ENCODE data around the gene FAIM. TPM values are rescaled to one million over a fixed set of nuclear protein-coding genes. Genes with fewer than 3 reads are reported as not detected.

FAIM gene
- total RNA-seq, 1 donor from 2014 or later: 11.5 TPM

DNA sequence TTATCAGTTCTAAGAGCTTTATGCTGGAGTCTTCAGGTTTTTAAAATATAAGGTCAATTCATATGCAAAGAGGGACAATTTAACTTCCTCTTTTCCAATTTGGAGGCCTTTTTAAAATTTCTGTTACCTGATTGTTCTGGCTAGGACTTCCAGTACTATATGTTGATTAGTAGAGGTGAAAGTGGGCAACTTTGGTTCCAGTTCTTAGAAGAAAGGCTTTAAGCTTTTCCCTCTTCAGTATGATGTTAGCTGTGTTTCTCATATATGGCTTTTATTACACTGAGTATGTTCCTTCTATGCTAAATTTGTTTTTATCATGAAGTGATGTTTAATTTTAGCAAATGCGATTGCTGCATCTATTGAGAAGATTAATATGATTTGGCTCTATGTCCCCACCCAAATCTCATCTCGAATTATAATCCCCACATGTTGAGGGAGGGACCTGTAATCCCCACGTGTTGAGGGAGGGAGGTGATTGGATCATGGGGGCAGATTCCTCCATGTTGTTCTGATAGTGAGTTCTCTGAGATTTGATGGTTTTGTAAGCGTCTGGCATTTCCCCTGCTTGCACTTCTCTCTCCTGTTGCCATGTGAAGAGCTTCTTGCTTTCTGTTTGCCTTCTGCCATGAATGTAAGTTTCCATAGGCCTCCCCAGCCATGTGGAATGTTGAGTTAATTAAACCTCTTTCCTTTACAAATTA, 33.8 kb downstream of the FAIM start:
- intact Hi-C loops (cut with DNase I): no loop called here
- Histone ChIP-seq H3K36me3 (no peaks in the 10 kb centered on the region), H3K9me3 (peaks cover 41% of the 10 kb centered on the region), H3K4me1 (no peaks in the 10 kb centered on the region), H3K27me3 (no peaks in the 10 kb centered on the region), H3K27ac (no peak overlapping the region), H3K4me3 (no peak overlapping the region)
- ATAC-seq: no peak
- TF ChIP-seq, protein P1, sequence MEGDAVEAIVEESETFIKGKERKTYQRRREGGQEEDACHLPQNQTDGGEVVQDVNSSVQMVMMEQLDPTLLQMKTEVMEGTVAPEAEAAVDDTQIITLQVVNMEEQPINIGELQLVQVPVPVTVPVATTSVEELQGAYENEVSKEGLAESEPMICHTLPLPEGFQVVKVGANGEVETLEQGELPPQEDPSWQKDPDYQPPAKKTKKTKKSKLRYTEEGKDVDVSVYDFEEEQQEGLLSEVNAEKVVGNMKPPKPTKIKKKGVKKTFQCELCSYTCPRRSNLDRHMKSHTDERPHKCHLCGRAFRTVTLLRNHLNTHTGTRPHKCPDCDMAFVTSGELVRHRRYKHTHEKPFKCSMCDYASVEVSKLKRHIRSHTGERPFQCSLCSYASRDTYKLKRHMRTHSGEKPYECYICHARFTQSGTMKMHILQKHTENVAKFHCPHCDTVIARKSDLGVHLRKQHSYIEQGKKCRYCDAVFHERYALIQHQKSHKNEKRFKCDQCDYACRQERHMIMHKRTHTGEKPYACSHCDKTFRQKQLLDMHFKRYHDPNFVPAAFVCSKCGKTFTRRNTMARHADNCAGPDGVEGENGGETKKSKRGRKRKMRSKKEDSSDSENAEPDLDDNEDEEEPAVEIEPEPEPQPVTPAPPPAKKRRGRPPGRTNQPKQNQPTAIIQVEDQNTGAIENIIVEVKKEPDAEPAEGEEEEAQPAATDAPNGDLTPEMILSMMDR (IDR thresholded peaks at IDR 0.05): no peak
- no peak for DNase-seq

DNA sequence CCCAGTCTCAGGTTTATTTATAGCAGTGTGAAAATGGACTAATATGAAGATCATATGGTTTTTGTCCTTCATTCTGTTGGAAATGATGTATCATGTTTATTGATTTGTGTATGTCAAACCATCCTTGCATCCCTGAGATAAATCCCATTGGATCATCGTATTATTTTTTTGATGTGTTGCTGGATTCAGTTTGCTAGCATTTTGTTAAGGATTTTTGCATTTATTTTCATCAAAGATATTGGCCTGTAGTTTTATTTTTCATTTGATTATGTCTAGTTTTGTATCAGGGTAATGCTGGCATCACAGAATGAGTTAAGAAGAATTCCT, 34.3 kb downstream of the FAIM start:
- TF ChIP-seq, protein P1 (IDR thresholded peaks at IDR 0.05): no peak
- DNase-seq: no peak

GRCh38 chr3:138646008-138646407, 37.4 kb downstream of the FAIM start:
- Histone ChIP-seq H3K4me1 (no peaks in the 10 kb centered on the region), H3K27ac (no peak overlapping the region), H3K36me3 (peaks cover 20% of the 10 kb centered on the region), H3K27me3 (no peaks in the 10 kb centered on the region), H3K4me3 (no peak overlapping the region), H3K9me3 (peaks cover 41% of the 10 kb centered on the region)
- DNase-seq (no peak), ATAC-seq (no peak)
- TF ChIP-seq, protein P1 (IDR thresholded peaks at IDR 0.05): no peak
- intact Hi-C loops (cut with DNase I): no loop called here

More for the DNA sequence above, 34.3 kb downstream of the FAIM start:
- Histone ChIP-seq H3K9me3 (peaks cover 41% of the 10 kb centered on the region), H3K27me3 (no peaks in the 10 kb centered on the region), H3K36me3 (no peaks in the 10 kb centered on the region), H3K4me1 (no peaks in the 10 kb centered on the region), H3K4me3 (no peak overlapping the region), H3K27ac (no peak overlapping the region)
- no peak for ATAC-seq
- intact Hi-C loops (cut with DNase I): no loop called here

DNA sequence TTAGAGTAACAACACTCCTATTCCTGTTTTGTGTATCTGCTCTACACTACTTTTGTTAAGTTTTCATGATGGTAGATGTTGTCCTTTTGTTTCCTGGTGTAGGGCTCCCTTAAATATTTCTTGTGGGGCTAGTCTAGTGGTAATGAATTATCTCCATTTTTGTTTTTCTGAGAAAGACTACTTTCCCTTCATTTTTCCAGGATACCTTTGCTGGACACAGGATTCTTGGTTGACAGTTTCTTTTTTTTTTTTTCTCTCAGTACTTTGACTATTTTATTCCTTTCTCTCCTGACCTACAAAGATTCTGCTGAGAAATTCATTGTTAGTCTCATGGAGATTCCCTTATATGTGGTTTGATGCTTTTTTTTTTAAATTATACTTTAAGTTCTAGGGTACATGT, 37.9 kb downstream of the FAIM start:
- no peaks in the 10 kb centered on the region for H3K4me1 ChIP-seq
- ATAC-seq (no peak), DNase-seq (no peak)
- no peak overlapping the region for H3K4me3 ChIP-seq
- TF ChIP-seq, protein P1 (IDR thresholded peaks at IDR 0.05): no peak
- peaks cover 41% of the 10 kb centered on the region for H3K9me3 ChIP-seq
- intact Hi-C loops (cut with DNase I): no loop called here
- H3K27me3 ChIP-seq: no peaks in the 10 kb centered on the region
- no peak overlapping the region for H3K27ac ChIP-seq
- peaks cover 20% of the 10 kb centered on the region for H3K36me3 ChIP-seq

DNA sequence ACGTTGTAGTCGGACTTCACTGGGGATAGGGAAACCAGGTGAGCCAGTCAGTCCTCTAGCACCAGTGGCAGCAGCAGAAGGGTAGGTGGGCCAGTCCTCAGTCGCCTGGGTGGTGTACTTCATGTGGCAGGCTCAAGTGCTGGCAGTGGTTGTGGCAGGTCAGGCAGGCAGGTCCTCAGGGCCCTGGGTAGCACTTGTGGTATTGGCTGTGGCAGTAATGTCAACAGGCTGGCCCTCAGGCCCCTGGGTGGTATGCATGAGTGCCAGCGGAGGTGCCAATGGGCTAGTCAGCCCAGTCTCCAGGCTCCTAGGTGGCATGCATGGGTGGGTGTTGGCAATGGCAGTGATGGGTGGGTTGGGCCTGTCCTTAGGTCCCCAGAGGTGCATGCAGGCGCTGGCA, 40.6 kb downstream of the FAIM start:
- no peak overlapping the region for H3K27ac ChIP-seq
- ATAC-seq (no peak), DNase-seq (no peak)
- intact Hi-C loops (cut with DNase I): no loop called here
- no peaks in the 10 kb centered on the region for H3K4me1 ChIP-seq
- H3K9me3 ChIP-seq: peaks cover 26% of the 10 kb centered on the region
- no peak overlapping the region for H3K4me3 ChIP-seq
- peaks cover 31% of the 10 kb centered on the region for H3K36me3 ChIP-seq
- TF ChIP-seq, protein P1 (IDR thresholded peaks at IDR 0.05): no peak
- H3K27me3 ChIP-seq: no peaks in the 10 kb centered on the region

DNA sequence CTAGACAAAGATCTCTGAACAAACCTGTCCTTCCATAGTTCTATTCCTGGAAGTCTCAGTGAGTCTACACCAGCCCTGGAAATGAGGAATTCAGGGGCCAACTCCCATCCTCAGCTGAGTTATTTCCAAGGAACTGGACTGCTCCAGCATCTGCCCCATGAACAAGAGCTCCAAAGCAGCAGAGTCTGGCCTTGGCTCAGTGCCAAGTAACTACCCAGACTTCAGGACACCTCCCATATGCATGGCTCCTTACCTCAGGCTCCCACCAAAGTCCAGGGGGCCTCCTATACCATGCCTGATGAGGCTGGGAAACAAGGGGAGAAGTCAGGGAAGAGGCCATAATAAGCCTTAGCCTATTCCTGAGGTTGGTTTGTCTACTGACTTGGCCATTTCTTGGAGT, 45.0 kb downstream of the FAIM start:
- Histone ChIP-seq H3K9me3 (no peaks in the 10 kb centered on the region), H3K4me3 (no peak overlapping the region), H3K27ac (no peak overlapping the region), H3K36me3 (peaks cover 61% of the 10 kb centered on the region), H3K27me3 (no peaks in the 10 kb centered on the region), H3K4me1 (no peaks in the 10 kb centered on the region)
- ATAC-seq (no peak), DNase-seq (no peak)
- intact Hi-C loops (cut with DNase I): no loop called here
- TF ChIP-seq, protein P1 (IDR thresholded peaks at IDR 0.05): no peak

All from upper lobe of right lung (tissue), 1 donor.